Measurements from ENCODE around the gene POU3F4. TPM values are rescaled to one million over a fixed set of nuclear protein-coding genes. Genes with fewer than 3 reads are reported as not detected.

Gene POU3F4
- not detected in 2 replicates for total RNA-seq

GRCh38 chrX:83508006-83508405, at the start of gene POU3F4:
TSS of gene POU3F4 (plus strand) at chrX:83508290. CDS start at chrX:83508325, 35 bp downstream.

Measured in smooth muscle cell of trachea (primary cell).